HG02973 (cell line): Measurements from ENCODE around the gene NAXE.
"Not testable (repeated sequence)": the region's sequence is repeated elsewhere in the genome, so short reads cannot be mapped to it uniquely, and the experiment has no call there.

Experiments used
- ATAC-seq: cut with Tn5 transposase; IDR thresholded peaks from one replicate; pipeline ENCODE4 v1.9.1; 2021; ENCODE audit warnings: moderate library complexity; ENCODE audit not compliant: unreplicated experiment

Gene NAXE

GRCh38 chr1:156592158-156592909 lies 758 bp downstream of the NAXE start:
- no peak for ATAC-seq

- no peak for ATAC-seq
These were observed 1.5 kb downstream of the NAXE start for GRCh38 chr1:156592910-156593660.

- ATAC-seq = no peak
These were observed 2.0 kb downstream of the NAXE start for GRCh38 chr1:156593661-156593989.

- no peak for ATAC-seq
These were observed 2.6 kb downstream of the NAXE start for GRCh38 chr1:156594190-156594589.

GRCh38 chr1:156595016-156595415 lies 3.4 kb downstream of the NAXE start:
- ATAC-seq = no peak

- no peak for ATAC-seq
These were observed 4.8 kb downstream of the NAXE start for GRCh38 chr1:156596426-156596825.

GRCh38 chr1:156598125-156598524 lies 6.5 kb downstream of the NAXE start:
- no peak for ATAC-seq

GRCh38 chr1:156598731-156599432 lies 7.3 kb downstream of the NAXE start:
- ATAC-seq = no peak

GRCh38 chr1:156599811-156600210 lies 8.2 kb downstream of the NAXE start:
- peak; percentile 49 for ATAC-seq

- ATAC-seq = no peak
These were observed 9.2 kb downstream of the NAXE start for GRCh38 chr1:156600733-156601121.

- no peak for ATAC-seq
These were observed 9.7 kb downstream of the NAXE start, which contains the start of gene GPATCH4 for GRCh38 chr1:156601122-156601830. Gene GPATCH4, minus strand, starts transcription at chr1:156601479.

GRCh38 chr1:156601892-156602291 lies 10.3 kb downstream of the NAXE start:
- ATAC-seq = no peak

- no peak for ATAC-seq
These were observed 11.0 kb downstream of the NAXE start for GRCh38 chr1:156602557-156602993.

- not testable (repeated sequence) for ATAC-seq
These were observed 15.8 kb downstream of the NAXE start for GRCh38 chr1:156607344-156607743.

- ATAC-seq = peak; percentile 76
These were observed 16.6 kb downstream of the NAXE start for GRCh38 chr1:156608036-156608674.

- no peak for ATAC-seq
These were observed 17.4 kb downstream of the NAXE start for GRCh38 chr1:156608981-156609380.

- not testable (repeated sequence) for ATAC-seq
These were observed 18.5 kb downstream of the NAXE start for GRCh38 chr1:156610072-156610471.

- ATAC-seq = no peak
These were observed 21.1 kb downstream of the NAXE start for GRCh38 chr1:156612666-156613065.

- ATAC-seq = no peak
These were observed 24.4 kb downstream of the NAXE start for GRCh38 chr1:156615946-156616345.

- ATAC-seq = no peak
These were observed 24.9 kb downstream of the NAXE start for GRCh38 chr1:156616463-156616862.
